ENCODE measurements around the gene PALLD. TPM values are rescaled to one million over a fixed set of nuclear protein-coding genes. Genes with fewer than 3 reads are reported as not detected.

The PALLD gene
- total RNA-seq, 1 experiment from 2014 or later, result 27.6 TPM

- no TSS peak for BruUV-seq (replicated peaks)
- H3K9me3 Mint-ChIP-seq (ENCODE audit: low read depth, unreplicated experiment), result no peaks in the 10 kb centered on the region
- intact Hi-C loops (cut with micrococcal nuclease; ENCODE audit: unreplicated experiment), result no loop called here
- no peak for TF ChIP-seq CTCF (IDR thresholded peaks at IDR 0.05; ENCODE audit: unreplicated experiment)
- no peak overlapping the region for H3K4me3 Mint-ChIP-seq (ENCODE audit: low read depth, unreplicated experiment)
- DNase-seq, result no peak
- H3K27ac Mint-ChIP-seq (ENCODE audit: unreplicated experiment), result no peak overlapping the region
- no peaks in the 10 kb centered on the region for H3K4me1 Mint-ChIP-seq (ENCODE audit: low read depth, unreplicated experiment)
- CTCF ChIA-PET, result no interaction called here
- H3K36me3 Mint-ChIP-seq (ENCODE audit: insufficient read depth, unreplicated experiment), result no peaks in the 10 kb centered on the region
- no peaks in the 10 kb centered on the region for H3K27me3 Mint-ChIP-seq (ENCODE audit: unreplicated experiment)
These were observed 78.6 kb downstream of the PALLD start for GRCh38 chr4:168575473-168575872.

GRCh38 chr4:168577624-168578023 is 80.8 kb downstream of the PALLD start:
- intact Hi-C loops (cut with micrococcal nuclease; ENCODE audit: unreplicated experiment), result no loop called here
- no peak for TF ChIP-seq CTCF (IDR thresholded peaks at IDR 0.05; ENCODE audit: unreplicated experiment)
- Mint-ChIP-seq H3K4me1 (ENCODE audit: low read depth, unreplicated experiment) (no peaks in the 10 kb centered on the region), H3K27me3 (ENCODE audit: unreplicated experiment) (no peaks in the 10 kb centered on the region), H3K27ac (ENCODE audit: unreplicated experiment) (no peak overlapping the region), H3K9me3 (ENCODE audit: low read depth, unreplicated experiment) (no peaks in the 10 kb centered on the region), H3K36me3 (ENCODE audit: insufficient read depth, unreplicated experiment) (no peaks in the 10 kb centered on the region), H3K4me3 (ENCODE audit: low read depth, unreplicated experiment) (no peak overlapping the region)
- BruUV-seq (replicated peaks), result no TSS peak
- DNase-seq, result no peak
- CTCF ChIA-PET, result no interaction called here

- H3K4me3 Mint-ChIP-seq (ENCODE audit: low read depth, unreplicated experiment), result no peak overlapping the region
- no peaks in the 10 kb centered on the region for H3K9me3 Mint-ChIP-seq (ENCODE audit: low read depth, unreplicated experiment)
- H3K36me3 Mint-ChIP-seq (ENCODE audit: insufficient read depth, unreplicated experiment), result no peaks in the 10 kb centered on the region
- DNase-seq, result no peak
- intact Hi-C loops (cut with micrococcal nuclease; ENCODE audit: unreplicated experiment), result no loop called here
- no peaks in the 10 kb centered on the region for H3K27me3 Mint-ChIP-seq (ENCODE audit: unreplicated experiment)
- no peak overlapping the region for H3K27ac Mint-ChIP-seq (ENCODE audit: unreplicated experiment)
- no peaks in the 10 kb centered on the region for H3K4me1 Mint-ChIP-seq (ENCODE audit: low read depth, unreplicated experiment)
- no peak for TF ChIP-seq CTCF (IDR thresholded peaks at IDR 0.05; ENCODE audit: unreplicated experiment)
- BruUV-seq (replicated peaks), result no TSS peak
- CTCF ChIA-PET, result no interaction called here
These were observed 83.4 kb downstream of the PALLD start for GRCh38 chr4:168580228-168580627.

- BruUV-seq (replicated peaks), result no TSS peak
- no peaks in the 10 kb centered on the region for H3K36me3 Mint-ChIP-seq (ENCODE audit: insufficient read depth, unreplicated experiment)
- H3K4me1 Mint-ChIP-seq (ENCODE audit: low read depth, unreplicated experiment), result peaks cover 13% of the 10 kb centered on the region
- CTCF ChIA-PET, result no interaction called here
- intact Hi-C loops (cut with micrococcal nuclease; ENCODE audit: unreplicated experiment), result no loop called here
- H3K27me3 Mint-ChIP-seq (ENCODE audit: unreplicated experiment), result no peaks in the 10 kb centered on the region
- DNase-seq, result no peak
- TF ChIP-seq CTCF (IDR thresholded peaks at IDR 0.05; ENCODE audit: unreplicated experiment), result no peak
- H3K4me3 Mint-ChIP-seq (ENCODE audit: low read depth, unreplicated experiment), result no peak overlapping the region
- no peak overlapping the region for H3K27ac Mint-ChIP-seq (ENCODE audit: unreplicated experiment)
- H3K9me3 Mint-ChIP-seq (ENCODE audit: low read depth, unreplicated experiment), result no peaks in the 10 kb centered on the region
These were observed 87.5 kb downstream of the PALLD start for GRCh38 chr4:168584321-168584771.

Measured in Calu3 (cell line).